Activated CD8-positive, alpha-beta T cell treated with anti-CD3 and anti-CD28 coated beads, Interleukin-2, amount 10 ng/mL, durations not matched to agents 7 days and 5 days (primary cell): ENCODE results near the gene DPH1. TPM values are rescaled to one million over a fixed set of nuclear protein-coding genes. Genes with fewer than 3 reads are reported as not detected.
A peak's percentile ranks its signal among the peaks of the same experiment; 100 is the strongest.

Experiments used
- ATAC-seq: fragments of 150-1000 bp; cut with Tn5 transposase; one replicate; pipeline ENCODE4 v1.10.0; 2021; ENCODE audit warnings: moderate library complexity
- CTCF ChIA-PET: fragments of 350-600 bp; sonication (Branson Sonifier 250); formaldehyde crosslinking; loops from one replicate; lab custom pipeline; 2021; ENCODE audit warnings: antibody characterized with exemption; lab: Charles Lee
- POLR2A ChIA-PET: fragments of 350-600 bp; sonication (Branson Sonifier 250); formaldehyde crosslinking; loops from one replicate; lab custom pipeline; 2021; ENCODE audit warnings: antibody characterized with exemption; lab: Charles Lee
- DNase-seq: peaks from one replicate; pipeline ENCODE4 v3.0.0-alpha.2; 2020
- H3K27ac Mint-ChIP-seq: one replicate; pipeline ENCODE4 v1.8.0; 2021; ENCODE audit warnings: mild to moderate bottlenecking, mixed read lengths
- H3K27me3 Mint-ChIP-seq: one replicate; pipeline ENCODE4 v1.8.0; 2021; ENCODE audit warnings: low read depth, mixed read lengths
- H3K36me3 Mint-ChIP-seq: one replicate; pipeline ENCODE4 v1.8.0; 2021; ENCODE audit warnings: low read depth, mixed read lengths
- H3K4me1 Mint-ChIP-seq: one replicate; pipeline ENCODE4 v1.8.0; 2021; ENCODE audit warnings: low read depth, mixed read lengths
- H3K4me3 Mint-ChIP-seq: one replicate; pipeline ENCODE4 v1.8.0; 2021; ENCODE audit warnings: mild to moderate bottlenecking, mixed read lengths
- H3K9me3 Mint-ChIP-seq: one replicate; pipeline ENCODE4 v1.8.0; 2022; ENCODE audit warnings: mixed read lengths; ENCODE audit not compliant: insufficient read depth
- total RNA-seq, 2 experiments: library from RNA; stranded (reverse); gene quantifications; one replicate each; pipeline ENCODE4 v1.2.3, GENCODE V29; 2021

Gene DPH1
- total RNA-seq, 2 experiments from 2014 or later = 24.6 to 24.7 TPM

DNA sequence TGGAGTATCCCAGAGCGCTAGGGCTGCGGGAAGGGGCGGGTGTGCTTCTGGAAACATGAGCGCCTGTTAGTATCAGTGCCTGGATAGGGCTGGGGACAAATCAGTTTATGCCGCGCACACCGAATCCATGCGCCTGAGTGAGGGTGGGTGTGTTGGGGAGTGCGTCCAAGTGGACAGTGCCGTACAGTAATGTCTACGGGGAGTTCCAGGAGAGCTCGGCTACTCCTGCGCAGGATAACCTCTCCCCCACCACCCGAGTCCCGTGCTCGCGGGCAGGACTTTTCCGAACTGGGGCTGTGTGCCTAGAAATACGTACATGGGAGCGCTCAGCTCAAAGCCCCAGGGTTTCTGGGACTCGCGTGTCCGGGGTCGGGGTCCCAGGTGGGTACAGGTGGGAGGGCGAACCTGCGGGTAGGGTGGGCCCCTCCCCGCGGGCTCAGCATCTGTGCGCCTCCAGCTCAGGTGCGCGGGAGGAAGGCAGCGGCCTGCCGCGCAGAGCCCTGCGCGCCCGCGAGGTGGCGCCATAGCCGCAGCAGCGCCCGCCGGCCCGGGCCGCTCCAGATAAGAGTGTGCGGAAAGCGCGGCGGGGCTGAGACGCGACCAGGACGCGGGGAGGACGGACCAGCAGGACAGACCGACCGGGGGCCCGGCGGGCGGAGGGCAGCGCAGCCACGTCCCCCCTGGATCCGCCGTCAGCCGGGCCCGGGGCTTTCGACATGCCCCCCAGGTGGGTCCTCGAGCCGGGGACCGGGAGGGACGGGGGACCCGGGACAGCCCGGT lies 24.7 kb downstream of the DPH1 start, which contains the start of gene HIC1:
HIC1 (plus strand) TSS at position 592 of the 780 bp plus-strand sequence. CDS start 1,588 bp downstream, outside the sequence.
- CTCF ChIA-PET = interaction anchor here (0.6 to 8.5 kb wide), 47 partner anchors 8 to 361 kb away, joined by 3 to 343 read pairs (median 6); partner anchors contain the start of genes RTN4RL1, SMG6, SRR and TSR1

GRCh38 chr17:2055292-2056205 lies 25.6 kb downstream of the DPH1 start:
- POLR2A ChIA-PET = interaction anchor here (0.6 to 5.9 kb wide), 15 partner anchors 12 to 339 kb away, joined by 3 to 58 read pairs (median 5); no protein-coding TSS in a partner anchor
- Mint-ChIP-seq H3K27me3 (peaks cover 14% of the 10 kb centered on the region), H3K27ac (peak overlapping the region; percentile 39), H3K4me3 (peak overlapping the region; percentile 81), H3K4me1 (peaks cover 34% of the 10 kb centered on the region), H3K9me3 (no peaks in the 10 kb centered on the region), H3K36me3 (peaks cover 21% of the 10 kb centered on the region)
- DNase-seq = peak; percentile 78
- ATAC-seq = peak; percentile 3
- CTCF ChIA-PET = interaction anchor here (0.6 to 8.5 kb wide), 37 partner anchors 9 to 360 kb away, joined by 3 to 343 read pairs (median 7); partner anchors contain the start of genes SMG6, SRR and TSR1

More for the DNA sequence above, 24.7 kb downstream of the DPH1 start, which contains the start of gene HIC1:
- peak within 1 kb of the TSS; percentile 82 for H3K27ac Mint-ChIP-seq
- H3K4me3 Mint-ChIP-seq = peak within 1 kb of the TSS; percentile 78
- H3K36me3 Mint-ChIP-seq = peaks cover 14% of the 10 kb centered on the region
- H3K9me3 Mint-ChIP-seq = no peaks in the 10 kb centered on the region
- peaks cover 27% of the 10 kb centered on the region for H3K4me1 Mint-ChIP-seq
- peak; percentile 54 for ATAC-seq
- peaks cover 14% of the 10 kb centered on the region for H3K27me3 Mint-ChIP-seq
- peak; percentile 85 for DNase-seq
- POLR2A ChIA-PET = interaction anchor here (0.6 to 5.9 kb wide), 16 partner anchors 17 to 338 kb away, joined by 3 to 58 read pairs (median 5); partner anchors contain the start of genes SGSM2 and TSR1

GRCh38 chr17:2056206-2057174 lies 26.5 kb downstream of the DPH1 start:
- H3K36me3 Mint-ChIP-seq = peaks cover 29% of the 10 kb centered on the region
- ATAC-seq (no peak), DNase-seq (peak; percentile 69)
- H3K27me3 Mint-ChIP-seq = peaks cover 12% of the 10 kb centered on the region
- peaks cover 41% of the 10 kb centered on the region for H3K4me1 Mint-ChIP-seq
- ChIA-PET POLR2A (interaction anchor here (0.6 to 5.9 kb wide), 14 partner anchors 11 to 340 kb away, joined by 3 to 58 read pairs (median 4); no protein-coding TSS in a partner anchor), CTCF (interaction anchor here (0.6 to 8.5 kb wide), 19 partner anchors 12 to 336 kb away, joined by 3 to 343 read pairs (median 12); no protein-coding TSS in a partner anchor)
- no peaks in the 10 kb centered on the region for H3K9me3 Mint-ChIP-seq
- H3K4me3 Mint-ChIP-seq = peak overlapping the region; percentile 81
- peak overlapping the region; percentile 83 for H3K27ac Mint-ChIP-seq

DNA sequence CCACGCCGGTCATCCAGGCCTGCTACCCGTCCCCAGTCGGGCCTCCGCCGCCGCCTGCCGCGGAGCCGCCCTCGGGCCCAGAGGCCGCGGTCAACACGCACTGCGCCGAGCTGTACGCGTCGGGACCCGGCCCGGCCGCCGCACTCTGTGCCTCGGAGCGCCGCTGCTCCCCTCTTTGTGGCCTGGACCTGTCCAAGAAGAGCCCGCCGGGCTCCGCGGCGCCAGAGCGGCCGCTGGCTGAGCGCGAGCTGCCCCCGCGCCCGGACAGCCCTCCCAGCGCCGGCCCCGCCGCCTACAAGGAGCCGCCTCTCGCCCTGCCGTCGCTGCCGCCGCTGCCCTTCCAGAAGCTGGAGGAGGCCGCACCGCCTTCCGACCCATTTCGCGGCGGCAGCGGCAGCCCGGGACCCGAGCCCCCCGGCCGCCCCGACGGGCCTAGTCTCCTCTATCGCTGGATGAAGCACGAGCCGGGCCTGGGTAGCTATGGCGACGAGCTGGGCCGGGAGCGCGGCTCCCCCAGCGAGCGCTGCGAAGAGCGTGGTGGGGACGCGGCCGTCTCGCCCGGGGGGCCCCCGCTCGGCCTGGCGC lies 27.3 kb downstream of the DPH1 start:
- Mint-ChIP-seq H3K36me3 (peaks cover 35% of the 10 kb centered on the region), H3K27ac (no peak overlapping the region), H3K9me3 (no peaks in the 10 kb centered on the region), H3K4me3 (no peak overlapping the region), H3K4me1 (peaks cover 42% of the 10 kb centered on the region), H3K27me3 (peaks cover 5% of the 10 kb centered on the region)
- ATAC-seq = no peak
- ChIA-PET CTCF (interaction anchor here (0.6 to 8.5 kb wide), 15 partner anchors 11 to 279 kb away, joined by 3 to 343 read pairs (median 10); partner anchors contain the start of gene TSR1), POLR2A (interaction anchor here (0.6 to 5.9 kb wide), 10 partner anchors 10 to 226 kb away, joined by 3 to 58 read pairs (median 4); no protein-coding TSS in a partner anchor)
- no peak for DNase-seq

DNA sequence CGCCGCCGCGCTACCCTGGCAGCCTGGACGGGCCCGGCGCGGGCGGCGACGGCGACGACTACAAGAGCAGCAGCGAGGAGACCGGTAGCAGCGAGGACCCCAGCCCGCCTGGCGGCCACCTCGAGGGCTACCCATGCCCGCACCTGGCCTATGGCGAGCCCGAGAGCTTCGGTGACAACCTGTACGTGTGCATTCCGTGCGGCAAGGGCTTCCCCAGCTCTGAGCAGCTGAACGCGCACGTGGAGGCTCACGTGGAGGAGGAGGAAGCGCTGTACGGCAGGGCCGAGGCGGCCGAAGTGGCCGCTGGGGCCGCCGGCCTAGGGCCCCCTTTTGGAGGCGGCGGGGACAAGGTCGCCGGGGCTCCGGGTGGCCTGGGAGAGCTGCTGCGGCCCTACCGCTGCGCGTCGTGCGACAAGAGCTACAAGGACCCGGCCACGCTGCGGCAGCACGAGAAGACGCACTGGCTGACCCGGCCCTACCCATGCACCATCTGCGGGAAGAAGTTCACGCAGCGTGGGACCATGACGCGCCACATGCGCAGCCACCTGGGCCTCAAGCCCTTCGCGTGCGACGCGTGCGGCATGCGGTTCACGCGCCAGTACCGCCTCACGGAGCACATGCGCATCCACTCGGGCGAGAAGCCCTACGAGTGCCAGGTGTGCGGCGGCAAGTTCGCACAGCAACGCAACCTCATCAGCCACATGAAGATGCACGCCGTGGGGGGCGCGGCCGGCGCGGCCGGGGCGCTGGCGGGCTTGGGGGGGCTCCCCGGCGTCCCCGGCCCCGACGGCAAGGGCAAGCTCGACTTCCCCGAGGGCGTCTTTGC lies 28.0 kb downstream of the DPH1 start:
- ATAC-seq = no peak
- H3K27ac Mint-ChIP-seq = peak overlapping the region; percentile 74
- DNase-seq = peak; percentile 58
- peaks cover 42% of the 10 kb centered on the region for H3K36me3 Mint-ChIP-seq
- no peaks in the 10 kb centered on the region for H3K9me3 Mint-ChIP-seq
- POLR2A ChIA-PET = interaction anchor here (0.6 to 5.9 kb wide), 11 partner anchors 10 to 245 kb away, joined by 3 to 58 read pairs (median 4); partner anchors contain the start of genes SMG6 and SRR
- H3K4me3 Mint-ChIP-seq = peak overlapping the region; percentile 65
- CTCF ChIA-PET = interaction anchor here (0.6 to 8.5 kb wide), 23 partner anchors 10 to 334 kb away, joined by 3 to 343 read pairs (median 5); partner anchors contain the start of gene TSR1
- H3K27me3 Mint-ChIP-seq = peaks cover 3% of the 10 kb centered on the region
- H3K4me1 Mint-ChIP-seq = peaks cover 48% of the 10 kb centered on the region

DNA sequence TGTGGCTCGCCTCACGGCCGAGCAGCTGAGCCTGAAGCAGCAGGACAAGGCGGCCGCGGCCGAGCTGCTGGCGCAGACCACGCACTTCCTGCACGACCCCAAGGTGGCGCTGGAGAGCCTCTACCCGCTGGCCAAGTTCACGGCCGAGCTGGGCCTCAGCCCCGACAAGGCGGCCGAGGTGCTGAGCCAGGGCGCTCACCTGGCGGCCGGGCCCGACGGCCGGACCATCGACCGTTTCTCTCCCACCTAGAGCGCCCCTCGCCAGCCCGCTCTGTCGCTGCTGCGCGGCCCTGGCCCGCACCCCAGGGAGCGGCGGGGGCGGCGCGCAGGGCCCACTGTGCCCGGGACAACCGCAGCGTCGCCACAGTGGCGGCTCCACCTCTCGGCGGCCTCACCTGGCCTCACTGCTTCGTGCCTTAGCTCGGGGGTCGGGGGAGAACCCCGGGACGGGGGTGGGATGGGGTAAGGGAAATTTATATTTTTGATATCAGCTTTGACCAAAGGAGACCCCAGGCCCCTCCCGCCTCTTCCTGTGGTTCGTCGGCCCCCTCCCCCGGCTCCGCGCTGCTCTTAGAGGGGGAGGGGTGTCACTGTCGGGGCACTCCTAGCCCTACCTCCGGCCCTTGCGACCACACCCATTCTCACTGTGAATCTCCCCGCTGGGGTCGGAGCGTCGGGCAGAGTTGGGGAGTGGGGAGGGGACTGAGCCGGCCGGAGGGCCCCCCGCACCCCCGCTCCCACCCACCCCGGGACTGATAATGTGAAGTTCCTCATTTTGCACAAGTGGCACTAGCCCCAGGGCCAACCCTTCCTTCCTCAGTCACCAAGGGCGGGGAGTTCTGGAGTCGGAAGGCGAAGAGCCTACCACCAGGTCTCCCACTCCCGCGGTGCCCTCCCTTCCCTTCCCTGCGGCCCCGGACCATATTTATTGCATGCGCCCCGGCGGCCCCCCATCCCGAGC lies 28.9 kb downstream of the DPH1 start:
- DNase-seq (peak; percentile 84), ATAC-seq (peak; percentile 7)
- CTCF ChIA-PET = interaction anchor here (0.8 to 8.5 kb wide), 25 partner anchors 9 to 357 kb away, joined by 3 to 343 read pairs (median 5); partner anchors contain the start of gene TSR1
- Mint-ChIP-seq H3K27ac (peak overlapping the region; percentile 13), H3K36me3 (peaks cover 50% of the 10 kb centered on the region), H3K9me3 (no peaks in the 10 kb centered on the region), H3K27me3 (no peaks in the 10 kb centered on the region), H3K4me3 (peak overlapping the region; percentile 62), H3K4me1 (peaks cover 51% of the 10 kb centered on the region)
- POLR2A ChIA-PET = interaction anchor here (0.8 to 5.9 kb wide), 5 partner anchors 30 to 245 kb away, joined by 3 to 58 read pairs (median 7); partner anchors contain the start of genes SMG6 and SRR

GRCh38 chr17:2059547-2060384 lies 29.8 kb downstream of the DPH1 start:
- Mint-ChIP-seq H3K4me1 (peaks cover 52% of the 10 kb centered on the region), H3K27me3 (no peaks in the 10 kb centered on the region), H3K4me3 (peak overlapping the region; percentile 52), H3K36me3 (peaks cover 57% of the 10 kb centered on the region), H3K9me3 (no peaks in the 10 kb centered on the region), H3K27ac (peak overlapping the region; percentile 66)
- ChIA-PET POLR2A (interaction anchor here (1.1 to 1.6 kb wide), 3 partner anchors 29 to 185 kb away, joined by 4 to 8 read pairs (median 7); no protein-coding TSS in a partner anchor), CTCF (interaction anchor here (0.7 to 8.5 kb wide), 10 partner anchors 31 to 356 kb away, joined by 3 to 343 read pairs (median 6); no protein-coding TSS in a partner anchor)
- no peak for DNase-seq
- ATAC-seq = no peak

GRCh38 chr17:2060385-2060658 lies 30.4 kb downstream of the DPH1 start:
- Mint-ChIP-seq H3K27ac (peak overlapping the region; percentile 66), H3K27me3 (no peaks in the 10 kb centered on the region), H3K9me3 (no peaks in the 10 kb centered on the region), H3K4me3 (peak overlapping the region; percentile 52), H3K4me1 (peaks cover 56% of the 10 kb centered on the region), H3K36me3 (peaks cover 62% of the 10 kb centered on the region)
- DNase-seq (no peak), ATAC-seq (no peak)
- ChIA-PET POLR2A (interaction anchor here (1.1 kb wide), 1 partner anchor 185 kb away, joined by 4 read pairs; no protein-coding TSS in a partner anchor), CTCF (interaction anchor here (0.7 to 8.5 kb wide), 3 partner anchors 31 to 189 kb away, joined by 4 to 343 read pairs (median 89); no protein-coding TSS in a partner anchor)
